Breast epithelium (tissue), 4 donors: ENCODE data around the gene ROPN1L. TPM values are rescaled to one million over a fixed set of nuclear protein-coding genes. Genes with fewer than 3 reads are reported as not detected.

Experiments
- DNase-seq, 2 donors: peaks; one replicate each; pipeline ENCODE4 v3.0.0-alpha.2; 2019; ENCODE audit warnings: low spot score in 2 of 2
- H3K27ac ChIP-seq, 2 donors: fragments of 200-600 bp; sonication (generic) in 1 of 2; one replicate each; pipeline ENCODE4 v1.5.1; 2016 to 2019; ENCODE audit warnings: mild to moderate bottlenecking in 1 of 2
- H3K27me3 ChIP-seq, 2 donors: fragments of 200-600 bp; sonication (generic) in 1 of 2; one replicate each; pipeline versions ENCODE4 v1.5.1 to v1.6.0; 2017 to 2019; ENCODE audit warnings: control low read depth in 1 of 2, mild to moderate bottlenecking in 1 of 2
- H3K36me3 ChIP-seq: fragments of 200-600 bp; one replicate; pipeline ENCODE4 v1.5.1; 2019
- H3K4me1 ChIP-seq, 2 donors: fragments of 200-600 bp; sonication (generic); one replicate each; pipeline ENCODE4 v1.5.1; 2016 to 2019; ENCODE audit warnings: control low read depth in 1 of 2
- H3K4me3 ChIP-seq, 3 donors: fragments of 200-600 bp; sonication (generic); 1 replicate in 2 of 3; 2 replicates in 1 of 3; pipeline ENCODE4 v1.5.1; 2016 to 2019; ENCODE audit warnings: mild to moderate bottlenecking in 3 of 3, moderate library complexity in 2 of 3
- H3K9me3 ChIP-seq, 2 donors: fragments of 200-600 bp; sonication (generic) in 1 of 2; one replicate each; pipeline ENCODE4 v1.5.1; 2016 to 2019; ENCODE audit warnings: control low read depth in 1 of 2
- CTCF ChIP-seq, 3 donors: fragments of 450-650 bp; IDR thresholded peaks; one replicate each; pipeline ENCODE4 v1.5.1; 2016 to 2017; ENCODE audit warnings: antibody characterized with exemption in 3 of 3, mild to moderate bottlenecking in 3 of 3, moderate library complexity in 3 of 3
- POLR2A ChIP-seq: fragments of 450-650 bp; IDR thresholded peaks from one replicate; pipeline ENCODE4 v1.6.1; 2016; ENCODE audit warnings: antibody characterized with exemption, mild to moderate bottlenecking, moderate library complexity
- POLR2AphosphoS5 ChIP-seq, 3 donors: sonication (generic); formaldehyde crosslinking; IDR thresholded peaks; one replicate each; pipeline ENCODE4 v1.6.1; 2017; ENCODE audit warnings: antibody characterized with exemption in 3 of 3
- intact Hi-C: fragments of 100-400 bp; cut with DNase I; formaldehyde crosslinking; loops from one replicate; pipeline ENCODE4 v1.15.1; 2023; ENCODE audit warnings: low total_unique reads
- total RNA-seq, 3 donors: library from RNA; depleted of rRNA; stranded (reverse); fragments of >200 nt; gene quantifications; one replicate each; pipeline ENCODE4 v1.1.0, GENCODE V29; 2016

Gene ROPN1L
- total RNA-seq, 3 donors from 2014 or later = 0.29 to 2.9 (median 0.48) TPM

DNA sequence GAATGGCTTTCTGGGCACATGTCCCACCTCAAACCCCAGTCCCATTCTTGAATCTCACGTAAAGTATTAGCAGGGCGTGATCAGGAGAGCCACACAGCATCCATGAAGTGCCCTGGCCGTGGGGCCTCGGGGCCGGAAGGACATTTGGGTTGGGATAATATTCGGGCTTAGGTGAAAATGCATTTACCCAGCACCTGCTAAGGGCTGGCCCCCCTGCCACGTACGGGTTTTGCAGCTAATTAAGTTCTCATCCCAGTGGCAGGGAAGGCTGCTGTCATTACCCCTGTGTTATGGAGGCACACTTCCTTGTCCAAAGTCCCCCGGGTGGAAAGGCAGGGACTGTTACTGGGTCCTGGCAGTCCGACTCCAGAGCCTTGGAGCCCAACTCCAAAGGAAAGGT, 29.0 kb downstream of the ROPN1L start:
- TF ChIP-seq CTCF (IDR thresholded peaks at IDR 0.05) (no peak), POLR2AphosphoS5 (IDR thresholded peaks at IDR 0.05) (no peak), POLR2A (no peak)
- Histone ChIP-seq H3K9me3 (peaks cover 0 to 12% of the 10 kb centered on the region in 2 donors), H3K27me3 (no peaks in the 10 kb centered on the region), H3K4me3 (no peak overlapping the region), H3K27ac (no peak overlapping the region), H3K36me3 (no peaks in the 10 kb centered on the region), H3K4me1 (no peaks in the 10 kb centered on the region)
- no peak for DNase-seq
- intact Hi-C loops = no loop called here

DNA sequence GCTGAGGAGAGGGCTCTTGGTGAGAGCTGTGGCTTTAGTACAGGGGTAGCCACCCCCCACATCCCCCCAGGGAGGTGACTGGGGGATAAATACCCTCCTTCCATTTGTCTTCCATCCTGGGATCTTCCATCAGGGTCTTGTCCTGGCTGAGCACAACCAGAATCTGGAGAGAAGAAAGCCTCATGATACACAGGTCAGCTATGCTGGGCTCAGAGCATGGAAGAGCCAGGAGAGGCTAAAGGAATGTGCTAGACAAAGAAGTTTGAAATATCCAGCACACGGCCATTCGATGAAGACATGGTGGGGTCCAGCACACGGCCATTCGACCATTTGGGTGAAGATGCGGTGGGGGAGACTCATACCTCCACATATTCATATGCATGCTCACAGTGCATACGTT, 30.0 kb downstream of the ROPN1L start:
- Histone ChIP-seq H3K27me3 (no peaks in the 10 kb centered on the region), H3K4me3 (no peak overlapping the region), H3K4me1 (no peaks in the 10 kb centered on the region), H3K9me3 (peaks cover 0 to 16% of the 10 kb centered on the region in 2 donors), H3K27ac (no peak overlapping the region), H3K36me3 (no peaks in the 10 kb centered on the region)
- intact Hi-C loops = no loop called here
- DNase-seq = no peak
- TF ChIP-seq POLR2A = no peak
- TF ChIP-seq CTCF (IDR thresholded peaks at IDR 0.05) = no peak
- no peak for TF ChIP-seq POLR2AphosphoS5 (IDR thresholded peaks at IDR 0.05)

DNA sequence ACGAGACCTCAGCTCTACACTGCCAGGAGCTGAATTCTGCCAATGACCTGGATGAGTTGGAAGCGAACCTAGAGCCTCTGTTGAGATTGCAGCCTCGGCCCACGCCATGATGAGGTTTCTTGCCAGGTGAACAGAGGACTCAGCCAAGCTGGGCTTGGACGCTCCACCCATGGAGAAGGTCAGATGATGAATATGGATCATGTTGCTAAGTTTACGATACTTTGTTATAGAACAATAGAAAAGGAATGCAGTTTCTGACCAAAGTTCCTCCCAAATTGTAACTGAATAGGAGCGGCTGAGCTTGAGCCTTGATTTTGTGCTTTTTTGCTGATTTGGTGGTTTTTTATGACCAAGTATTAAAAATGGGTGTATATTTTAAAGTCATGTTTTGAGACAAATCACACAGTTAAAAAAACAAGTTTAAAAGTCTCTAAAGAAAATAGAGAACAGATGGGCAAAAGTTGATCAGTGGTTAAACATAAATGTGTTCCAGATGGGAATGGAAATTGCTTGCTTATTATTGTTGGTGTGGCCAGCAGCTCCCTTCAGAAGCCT, 32.9 kb downstream of the ROPN1L start:
- Histone ChIP-seq H3K9me3 (peaks cover 0 to 16% of the 10 kb centered on the region in 2 donors), H3K4me3 (no peak overlapping the region), H3K27me3 (no peaks in the 10 kb centered on the region), H3K27ac (peak overlapping the region in 1 of 2 donors; percentile 38), H3K4me1 (no peaks in the 10 kb centered on the region), H3K36me3 (no peaks in the 10 kb centered on the region)
- TF ChIP-seq POLR2AphosphoS5 (IDR thresholded peaks at IDR 0.05) (no peak), CTCF (IDR thresholded peaks at IDR 0.05) (no peak), POLR2A (no peak)
- no peak for DNase-seq
- intact Hi-C loops = no loop called here

DNA sequence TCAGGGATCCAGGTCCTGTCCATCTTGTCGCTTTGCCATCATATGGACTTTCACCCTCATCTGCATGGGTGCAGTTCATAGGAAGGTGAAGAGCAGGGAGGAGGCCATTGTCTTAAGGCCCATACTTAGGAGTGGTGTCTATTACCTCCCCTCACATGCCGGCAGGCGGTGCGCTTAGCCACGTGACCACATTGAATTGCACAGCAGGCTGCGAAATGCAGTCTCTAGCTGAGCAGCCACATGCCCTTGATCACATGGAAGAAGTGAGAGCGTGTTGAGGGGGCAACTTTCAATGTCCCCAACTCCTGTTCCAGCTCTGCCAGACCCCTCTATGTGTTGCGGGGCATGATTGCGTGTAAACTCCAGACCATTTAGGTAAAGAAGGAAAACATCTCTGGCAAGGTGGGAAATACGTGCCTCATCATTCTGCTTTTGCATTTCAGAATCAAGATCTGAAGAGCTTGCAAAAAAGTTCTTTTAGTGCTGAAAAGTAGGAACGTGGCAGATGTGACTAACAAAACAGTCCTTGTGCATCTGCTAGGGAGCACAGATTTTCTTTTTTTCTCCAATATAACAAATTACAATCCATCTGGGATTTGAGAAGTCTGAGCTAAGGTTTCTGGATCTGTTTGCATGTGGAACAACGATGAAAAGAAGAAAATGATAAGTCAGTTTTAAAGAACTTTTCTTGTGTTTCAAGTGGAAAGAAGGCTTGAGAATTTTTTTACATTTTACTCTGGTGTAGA, 34.4 kb downstream of the ROPN1L start:
- H3K4me1 ChIP-seq = no peaks in the 10 kb centered on the region
- intact Hi-C loops = no loop called here
- TF ChIP-seq POLR2AphosphoS5 (IDR thresholded peaks at IDR 0.05) = no peak
- no peak for TF ChIP-seq POLR2A
- TF ChIP-seq CTCF (IDR thresholded peaks at IDR 0.05) = no peak
- DNase-seq = no peak
- no peaks in the 10 kb centered on the region for H3K36me3 ChIP-seq
- H3K27ac ChIP-seq = no peak overlapping the region
- no peaks in the 10 kb centered on the region for H3K27me3 ChIP-seq
- H3K4me3 ChIP-seq = no peak overlapping the region
- peaks cover 0 to 16% of the 10 kb centered on the region in 2 donors for H3K9me3 ChIP-seq

DNA sequence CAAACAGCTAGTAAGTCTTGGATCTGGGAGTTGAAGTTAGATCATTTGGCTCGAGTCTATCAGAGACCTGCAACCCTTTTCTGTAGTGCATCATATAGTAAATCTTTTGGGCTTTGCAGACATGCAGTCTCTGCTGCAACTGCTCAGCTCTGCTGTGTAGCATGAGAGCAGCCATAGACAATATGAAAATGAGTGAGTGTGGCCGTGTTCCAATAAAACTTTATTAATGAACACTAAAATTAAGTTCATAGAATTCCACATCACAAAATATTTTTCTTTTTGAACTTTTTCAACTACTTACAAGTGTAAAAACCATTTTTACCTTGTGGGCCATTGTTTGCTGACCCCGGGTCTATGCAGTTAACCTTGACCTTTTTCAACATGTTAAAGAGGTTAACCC, 35.2 kb downstream of the ROPN1L start:
- Histone ChIP-seq H3K9me3 (peaks cover 0 to 16% of the 10 kb centered on the region in 2 donors), H3K36me3 (no peaks in the 10 kb centered on the region), H3K4me1 (no peaks in the 10 kb centered on the region), H3K4me3 (no peak overlapping the region), H3K27me3 (no peaks in the 10 kb centered on the region), H3K27ac (no peak overlapping the region)
- no peak for DNase-seq
- intact Hi-C loops = no loop called here
- TF ChIP-seq POLR2AphosphoS5 (IDR thresholded peaks at IDR 0.05) (no peak), CTCF (IDR thresholded peaks at IDR 0.05) (no peak), POLR2A (no peak)
